NCI-H146 treated with DMSO at 0.1 percent for 48 hours (cell line): ENCODE data around the gene BEGAIN.

Experiments used
- DNase-seq: peaks from one replicate; lab custom pipeline; 2025; ENCODE audit not compliant: unreplicated experiment; lab: John Stamatoyannopoulos, UW

Gene BEGAIN

GRCh38 chr14:100538351-100539002 is 48.7 kb downstream of the BEGAIN start:
- no peak for DNase-seq

DNA sequence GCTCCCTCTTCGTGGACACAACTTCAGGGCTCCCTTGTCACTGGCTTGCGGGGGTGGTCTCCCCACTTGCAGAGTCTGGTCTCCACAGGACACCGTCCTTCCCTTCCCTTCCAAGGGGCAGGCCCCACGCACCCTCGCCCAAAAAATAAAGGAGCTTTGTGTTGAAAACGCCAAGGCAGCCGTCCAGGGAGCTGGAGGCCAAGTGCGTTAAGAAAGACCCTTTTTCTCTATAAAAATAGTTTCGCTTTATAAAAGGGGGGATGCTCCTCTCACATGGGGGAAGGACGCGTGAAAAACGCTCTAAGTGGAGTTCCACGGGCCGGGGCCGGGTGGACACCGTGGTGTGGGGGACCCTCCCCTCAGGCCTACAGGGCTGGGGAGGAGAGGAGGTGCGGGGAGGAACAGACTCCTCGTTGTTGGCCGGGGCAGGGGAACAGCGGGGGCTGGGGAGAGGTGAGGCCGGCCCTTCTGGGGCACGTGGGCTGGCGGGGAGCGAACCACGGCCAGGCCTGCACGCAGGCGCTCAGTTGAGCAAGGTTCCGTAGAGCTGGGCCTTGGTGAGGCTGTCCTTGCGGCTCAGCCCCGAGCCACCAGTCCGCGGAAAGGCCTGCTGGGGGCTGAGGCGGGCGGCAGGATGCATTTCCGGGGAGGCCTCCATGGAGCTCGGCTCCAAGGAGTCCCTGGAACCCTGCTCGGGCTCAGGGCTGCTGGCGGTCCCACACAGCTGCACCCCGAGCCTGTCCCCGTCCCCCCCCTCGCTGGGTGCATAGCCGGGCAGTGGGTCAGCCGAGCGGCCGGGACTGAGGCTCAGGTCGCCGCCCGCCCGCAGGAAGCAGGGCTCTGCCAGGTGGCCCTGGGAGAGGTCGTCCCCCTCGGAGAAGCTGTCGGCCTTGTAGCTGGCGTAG is 49.5 kb downstream of the BEGAIN start:
- no peak for DNase-seq

- no peak for DNase-seq
These were observed 50.3 kb downstream of the BEGAIN start for GRCh38 chr14:100536721-100537445.

DNA sequence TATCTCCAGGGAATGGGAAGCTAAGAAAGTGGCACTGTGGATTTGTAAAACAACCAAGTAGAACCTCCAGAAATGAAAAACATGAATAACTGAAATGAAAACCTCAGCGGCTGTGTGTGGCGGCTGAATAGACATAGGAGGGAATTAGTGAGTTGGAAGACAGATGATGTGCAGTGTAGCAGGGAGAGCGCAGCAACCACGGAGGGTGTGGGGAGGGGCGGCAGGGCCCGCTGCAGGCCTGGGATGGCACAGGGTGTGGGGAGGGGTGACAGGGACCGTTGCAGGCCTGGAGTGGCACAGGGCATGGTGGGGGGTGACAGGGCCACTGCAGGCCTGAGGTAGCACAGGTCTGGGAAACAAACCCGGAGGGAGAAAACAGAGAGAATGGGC is 51.1 kb downstream of the BEGAIN start:
- DNase-seq, result no peak

GRCh38 chr14:100535287-100536120 is 51.7 kb downstream of the BEGAIN start:
- DNase-seq, result no peak

DNA sequence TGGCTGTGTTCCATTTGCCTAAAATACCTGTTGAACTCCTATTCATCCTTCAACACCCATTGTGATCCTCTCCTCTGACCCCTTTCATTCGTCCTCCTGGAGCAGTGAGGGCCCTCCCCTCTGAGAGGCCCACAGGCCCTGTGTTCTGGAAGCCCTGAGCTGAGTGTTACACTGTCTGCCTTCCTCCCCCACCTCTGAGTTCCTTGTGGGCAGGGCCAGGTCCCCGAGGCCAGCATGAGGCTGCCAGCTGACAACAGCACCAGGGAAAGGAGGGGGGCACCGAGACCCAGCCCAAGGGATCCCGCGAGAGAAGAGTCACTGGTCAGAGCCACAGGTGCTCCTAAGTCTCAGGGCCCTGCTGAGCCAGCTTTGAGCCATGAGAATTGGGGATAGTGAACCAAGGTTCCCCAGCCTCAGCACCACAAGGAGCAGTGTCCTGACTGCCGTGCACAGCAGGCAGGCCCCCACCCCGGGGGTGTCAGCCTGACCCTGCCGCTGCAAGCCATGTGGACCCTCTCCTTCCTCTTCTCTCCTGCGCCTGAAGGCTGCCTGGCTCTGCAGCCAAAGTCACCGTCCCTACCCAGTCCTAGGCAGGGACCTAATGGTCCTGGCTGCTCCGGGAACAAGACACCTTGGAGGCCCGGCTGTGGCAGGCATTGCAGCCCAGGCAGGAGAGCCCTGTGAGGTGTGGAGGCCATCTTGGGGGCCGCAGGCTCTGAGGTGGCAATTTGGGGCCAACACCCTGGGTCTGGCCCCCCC is 52.5 kb downstream of the BEGAIN start:
- no peak for DNase-seq

DNA sequence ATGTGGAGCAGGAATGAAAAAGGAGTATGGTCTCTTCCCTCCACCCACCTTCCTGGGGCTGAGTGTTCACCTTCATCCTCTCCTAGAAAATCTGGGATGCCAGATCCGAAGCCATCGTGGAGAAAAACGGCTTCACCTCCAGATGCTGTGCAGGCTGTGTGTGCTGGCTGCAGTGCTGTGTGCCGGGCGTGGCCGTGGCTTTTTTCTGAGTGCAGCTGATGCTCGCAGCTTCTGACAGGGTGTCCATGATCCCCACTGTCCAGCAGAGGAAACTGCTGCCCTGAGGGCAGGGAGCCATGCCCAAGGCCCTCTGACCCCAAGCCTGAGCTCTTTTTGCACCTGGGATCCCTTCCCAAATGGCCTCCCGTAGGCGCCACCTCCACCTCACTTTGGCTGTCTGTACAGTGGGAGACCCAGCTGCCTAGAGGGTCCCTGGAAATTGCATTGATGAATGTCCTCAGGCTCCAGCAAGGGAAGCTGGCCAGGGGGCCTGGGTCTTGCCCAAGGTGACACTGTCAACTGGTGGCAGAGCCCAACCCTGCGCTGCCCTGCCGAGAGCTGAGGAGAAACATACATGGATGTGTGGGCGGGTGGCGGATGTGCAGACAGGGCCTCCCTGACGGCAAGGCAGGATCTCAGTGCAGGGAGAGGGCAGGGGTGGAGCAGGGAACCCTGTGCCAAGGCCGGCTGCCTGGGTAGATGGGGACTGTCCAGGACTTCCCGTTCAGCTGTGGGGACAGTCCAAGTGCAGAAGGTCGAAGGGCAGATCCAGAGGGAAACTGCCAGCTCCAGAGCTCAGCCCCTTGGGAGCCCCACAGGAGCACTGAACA is 53.3 kb downstream of the BEGAIN start:
- DNase-seq, result no peak

DNA sequence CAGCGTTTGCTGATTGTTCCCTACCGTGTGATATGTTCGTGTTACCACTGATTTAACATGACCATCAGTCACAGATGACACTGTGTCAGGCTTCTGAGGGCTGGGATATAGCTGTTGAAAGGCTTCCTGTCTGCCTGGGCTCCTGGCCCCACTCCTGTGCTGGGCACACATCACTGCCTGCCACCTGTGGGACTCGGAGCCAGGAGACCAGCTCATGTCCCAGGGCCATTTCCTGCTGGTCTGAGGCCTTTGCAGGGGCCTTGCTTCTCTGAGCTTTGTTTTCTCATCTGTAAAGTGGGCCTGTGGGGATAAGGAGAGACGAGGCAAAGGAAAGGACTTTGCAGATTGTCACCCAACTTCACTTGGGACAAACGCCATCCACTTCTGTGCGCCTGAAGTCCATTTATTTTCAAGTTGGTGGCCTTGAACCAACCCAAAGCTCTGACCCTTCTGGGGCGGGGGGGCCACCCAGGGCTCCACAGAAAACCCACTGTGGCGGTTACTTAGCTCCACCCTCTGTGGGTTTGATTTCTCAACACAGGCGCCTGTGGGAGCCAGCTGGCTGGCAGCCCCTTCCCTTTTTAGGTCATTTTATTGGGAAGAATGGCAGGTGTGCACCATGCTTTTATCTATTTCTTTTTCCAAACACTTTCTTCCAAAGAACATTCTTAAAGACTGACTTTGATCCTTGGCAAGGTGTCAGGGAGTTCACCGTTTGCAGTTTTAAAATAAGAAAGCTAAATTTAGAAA is 54.1 kb downstream of the BEGAIN start:
- DNase-seq, result no peak

DNA sequence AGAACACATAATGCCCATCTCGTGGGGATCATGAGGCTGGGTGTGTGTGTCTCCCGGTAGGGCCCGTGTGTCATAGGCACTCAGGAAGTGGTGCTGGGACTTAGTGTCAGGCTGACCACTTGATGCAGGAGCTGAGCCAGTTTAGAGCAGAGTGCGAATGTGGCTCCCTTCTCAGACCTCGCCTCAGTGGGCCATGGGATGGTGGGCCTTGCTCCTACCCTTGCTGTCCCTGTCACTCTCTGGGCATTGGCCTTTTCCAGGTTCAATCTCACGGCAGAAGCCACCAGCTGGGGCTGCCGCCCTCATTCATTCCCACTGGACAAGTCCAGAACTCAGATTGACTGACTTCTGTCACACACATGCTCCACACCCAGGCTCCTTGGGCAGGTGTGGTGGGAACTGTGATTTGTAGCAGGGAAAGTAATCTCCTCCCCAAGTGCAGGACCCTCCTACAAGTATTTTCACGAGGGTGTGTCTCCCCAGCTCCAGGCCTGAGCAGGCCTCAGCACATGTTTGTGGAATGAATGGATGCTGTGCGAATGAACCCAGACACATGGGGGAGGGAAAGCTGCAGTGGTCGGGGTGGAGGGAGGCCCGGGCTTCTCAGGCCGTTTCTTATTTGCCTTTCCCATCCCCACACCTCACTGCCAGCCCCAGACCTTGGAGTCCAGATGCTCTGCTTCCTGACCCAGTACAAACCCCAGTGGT is 54.9 kb downstream of the BEGAIN start:
- DNase-seq, result no peak

GRCh38 chr14:100531152-100532121 is 55.8 kb downstream of the BEGAIN start:
- no peak for DNase-seq

DNA sequence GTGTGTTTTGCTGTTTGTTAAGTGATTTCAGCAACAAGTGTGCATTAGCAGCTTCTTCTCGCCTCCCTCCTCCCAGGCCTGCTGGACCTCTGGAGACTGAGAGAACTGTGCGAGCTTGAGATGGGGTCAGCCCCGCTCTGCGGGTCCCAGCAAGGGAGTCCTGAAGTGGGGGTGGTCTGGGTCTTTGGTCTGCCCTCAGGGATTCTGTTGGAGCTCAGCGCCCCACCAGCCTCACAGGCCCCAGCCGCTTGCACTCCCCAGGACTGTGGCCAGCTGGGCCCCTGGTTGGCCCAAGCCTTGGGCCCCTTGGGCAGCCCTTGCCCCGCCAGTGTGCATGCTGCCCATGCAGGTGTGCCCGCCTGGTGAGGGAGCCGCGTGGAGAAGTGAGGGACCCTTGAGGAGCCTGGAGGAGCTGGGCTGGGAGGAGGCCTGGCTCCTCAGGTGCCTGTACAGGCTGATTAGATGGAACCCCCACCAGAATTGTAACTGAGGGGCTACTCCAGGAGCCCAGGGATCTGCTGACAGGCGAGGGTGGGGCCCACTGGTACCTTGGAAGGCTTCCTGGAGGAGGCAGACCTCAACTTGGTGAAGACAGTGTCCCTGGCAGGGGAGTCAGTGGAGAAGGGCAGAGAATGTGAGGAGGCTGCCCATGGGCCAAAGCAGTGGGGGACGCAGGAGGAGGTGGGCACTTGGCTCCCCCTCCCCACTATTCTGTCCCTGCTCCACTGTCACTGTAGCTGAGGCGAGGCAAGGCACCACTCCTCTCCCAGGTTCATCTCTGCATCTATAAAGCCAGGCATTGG is 56.7 kb downstream of the BEGAIN start:
- DNase-seq, result no peak

- no peak for DNase-seq
These were observed 57.6 kb downstream of the BEGAIN start for GRCh38 chr14:100529561-100530031.

DNA sequence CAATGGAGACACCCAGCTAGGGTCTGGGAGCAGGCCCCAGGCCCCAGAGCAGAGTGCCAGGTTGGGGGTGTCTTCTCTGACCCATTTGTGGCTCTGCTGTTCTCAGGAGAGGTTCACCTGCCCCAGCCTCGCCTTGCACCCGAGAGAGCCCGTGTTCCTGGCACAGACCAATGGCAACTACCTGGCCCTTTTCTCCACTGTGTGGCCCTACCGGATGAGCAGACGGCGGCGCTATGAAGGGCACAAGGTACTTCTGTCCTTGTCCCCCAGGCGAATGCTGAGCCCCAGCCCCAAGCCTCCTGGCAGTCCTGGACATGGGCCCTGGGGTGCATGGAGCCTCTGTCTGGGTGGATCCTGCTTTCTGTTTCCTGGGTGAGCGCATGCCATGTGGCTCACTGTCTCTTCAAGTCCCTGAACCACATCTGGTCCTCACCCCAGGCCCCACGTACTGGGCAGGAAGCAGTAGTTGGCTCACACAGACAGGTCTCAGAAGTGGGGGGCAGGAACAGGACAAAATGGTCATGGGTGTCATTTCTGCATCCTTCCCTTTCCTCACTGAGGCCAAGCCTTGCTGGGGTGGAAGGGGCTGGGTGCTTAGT is 58.2 kb downstream of the BEGAIN start:
- DNase-seq, result no peak

GRCh38 chr14:100526632-100527031 is 60.6 kb downstream of the BEGAIN start:
- DNase-seq, result no peak

DNA sequence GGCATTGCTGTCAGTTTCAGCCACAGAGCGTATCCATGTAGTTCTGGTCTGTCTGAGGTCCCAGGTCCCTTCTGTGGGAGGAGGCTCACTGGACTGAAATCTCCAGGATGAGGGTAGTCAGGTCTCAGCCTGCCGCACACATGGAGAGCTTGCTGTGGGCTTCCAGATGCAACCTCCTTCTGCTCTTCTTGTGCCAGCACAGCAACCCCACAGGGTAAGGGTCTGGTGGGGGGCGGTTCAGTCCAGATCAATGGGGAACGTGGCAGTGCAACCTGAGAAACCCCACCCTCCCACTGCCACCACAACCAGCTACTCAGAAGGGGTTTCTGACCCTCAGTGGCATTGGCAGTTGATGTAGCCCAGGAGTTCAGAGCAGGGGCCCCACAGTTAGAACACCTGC is 61.2 kb downstream of the BEGAIN start:
- DNase-seq, result no peak
